ENCODE results near the gene EML2. TPM values are rescaled to one million over a fixed set of nuclear protein-coding genes. Genes with fewer than 3 reads are reported as not detected.

EML2 gene
- total RNA-seq, 1 experiment from 2014 or later, result 110 TPM

DNA sequence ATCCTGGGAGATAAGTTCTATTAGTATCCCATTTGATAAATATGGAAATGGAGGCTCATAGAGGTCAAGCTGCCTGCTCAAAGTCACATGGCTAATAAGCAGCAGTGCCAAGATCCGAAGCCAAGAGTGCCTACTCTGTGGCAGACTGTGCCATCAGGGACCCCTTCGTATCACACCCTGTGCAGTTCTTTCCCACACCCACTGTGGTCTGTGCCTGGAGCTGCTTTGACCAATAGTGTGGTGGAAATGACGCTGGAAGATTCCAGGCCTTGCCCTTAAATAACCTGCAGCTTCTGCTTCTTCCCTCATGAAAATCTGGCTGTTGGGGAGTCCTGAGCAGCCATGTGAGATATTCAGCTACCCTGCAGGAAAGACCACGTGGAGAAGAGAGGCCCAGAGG, 64.7 kb downstream of the EML2 start:
- Mint-ChIP-seq H3K4me1 (ENCODE audit: insufficient read depth, unreplicated experiment) (peaks cover 33% of the 10 kb centered on the region), H3K27ac (ENCODE audit: low read depth, unreplicated experiment) (peak overlapping the region; percentile 67), H3K36me3 (ENCODE audit: insufficient read depth, unreplicated experiment) (peaks cover 7% of the 10 kb centered on the region), H3K9me3 (ENCODE audit: unreplicated experiment) (no peaks in the 10 kb centered on the region), H3K4me3 (ENCODE audit: unreplicated experiment) (no peak overlapping the region), H3K27me3 (ENCODE audit: insufficient read depth, unreplicated experiment) (no peaks in the 10 kb centered on the region)
- no peak for DNase-seq (ENCODE audit: unreplicated experiment)
- ChIA-PET CTCF (interaction anchor here (0.5 to 1.6 kb wide), 5 partner anchors 50 to 182 kb away, joined by 3 to 5 read pairs (median 4); no protein-coding TSS in a partner anchor), POLR2A (interaction anchor here (0.9 kb wide), 1 partner anchor 39 kb away, joined by 3 read pairs; no protein-coding TSS in a partner anchor)
- BruUV-seq (replicated peaks), result no TSS peak
- no peak for TF ChIP-seq CTCF (IDR thresholded peaks at IDR 0.05; ENCODE audit: unreplicated experiment)
- intact Hi-C loops (cut with micrococcal nuclease), result no loop called here

GRCh38 chr19:45571457-45572220, 67.6 kb downstream of the EML2 start:
- Mint-ChIP-seq H3K4me3 (ENCODE audit: unreplicated experiment) (no peak overlapping the region), H3K36me3 (ENCODE audit: insufficient read depth, unreplicated experiment) (no peaks in the 10 kb centered on the region), H3K9me3 (ENCODE audit: unreplicated experiment) (no peaks in the 10 kb centered on the region), H3K27me3 (ENCODE audit: insufficient read depth, unreplicated experiment) (no peaks in the 10 kb centered on the region), H3K4me1 (ENCODE audit: insufficient read depth, unreplicated experiment) (peaks cover 29% of the 10 kb centered on the region), H3K27ac (ENCODE audit: low read depth, unreplicated experiment) (no peak overlapping the region)
- DNase-seq (ENCODE audit: unreplicated experiment), result no peak
- POLR2A ChIA-PET, result interaction anchor here (0.7 to 1.1 kb wide), 3 partner anchors 12 to 29 kb away, joined by 3 read pairs; no protein-coding TSS in a partner anchor
- no TSS peak for BruUV-seq (replicated peaks)
- CTCF ChIA-PET, result interaction anchor here (0.5 to 2.1 kb wide), 6 partner anchors 11 to 93 kb away, joined by 3 to 14 read pairs (median 3); no protein-coding TSS in a partner anchor
- intact Hi-C loops (cut with micrococcal nuclease), result loop anchor here (2.0 kb wide), 1 partner anchor 71 kb away; no protein-coding TSS in a partner anchor
- no peak for TF ChIP-seq CTCF (IDR thresholded peaks at IDR 0.05; ENCODE audit: unreplicated experiment)

DNA sequence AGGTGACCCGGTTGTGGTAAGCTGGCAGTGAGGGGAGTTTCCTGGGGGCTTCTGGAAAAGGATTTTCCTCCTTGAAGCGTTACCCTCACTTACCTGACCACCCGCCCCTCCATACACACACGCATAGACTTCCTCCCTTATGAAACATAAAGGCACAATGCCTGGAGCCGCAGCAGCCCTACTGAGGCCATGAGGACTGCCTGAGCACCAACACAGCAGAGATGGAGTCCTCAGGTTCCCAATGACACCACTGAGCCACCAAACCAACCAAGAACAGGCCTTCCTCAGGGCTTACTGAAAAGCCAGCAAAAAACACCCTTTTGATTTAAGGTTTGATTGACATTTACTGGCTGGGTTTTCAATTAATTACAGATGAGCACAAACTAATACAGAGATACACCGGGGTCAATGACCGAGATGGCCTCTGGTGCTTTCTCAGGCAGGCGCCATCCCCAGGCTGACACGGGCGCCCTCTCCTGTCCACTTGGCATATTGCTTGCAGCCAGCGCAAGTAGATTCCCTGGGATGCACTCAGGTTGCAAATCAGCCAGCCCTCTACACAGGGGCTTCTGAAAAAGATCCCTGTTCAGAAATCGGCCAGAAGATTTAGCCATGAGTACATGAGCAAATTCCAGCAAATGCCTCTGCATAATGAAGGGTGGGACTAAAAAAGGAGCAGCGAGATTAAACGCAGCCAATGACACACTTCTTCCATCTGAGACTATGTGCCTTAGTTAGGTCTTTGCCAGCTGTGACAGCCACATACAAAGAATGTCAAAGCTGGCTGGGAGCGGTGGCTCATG, 69.4 kb downstream of the EML2 start:
- ChIA-PET CTCF (interaction anchor here (0.5 to 2.1 kb wide), 12 partner anchors 10 to 78 kb away, joined by 3 to 14 read pairs (median 4); partner anchors contain the start of gene VASP), POLR2A (interaction anchor here (0.7 to 2.2 kb wide), 4 partner anchors 8 to 26 kb away, joined by 3 to 11 read pairs (median 6); no protein-coding TSS in a partner anchor)
- intact Hi-C loops (cut with micrococcal nuclease), result loop anchor here (1.0 to 5.0 kb wide), 4 partner anchors 47 to 77 kb away; partner anchors contain the start of gene VASP
- Mint-ChIP-seq H3K9me3 (ENCODE audit: unreplicated experiment) (no peaks in the 10 kb centered on the region), H3K4me1 (ENCODE audit: insufficient read depth, unreplicated experiment) (peaks cover 25% of the 10 kb centered on the region), H3K27me3 (ENCODE audit: insufficient read depth, unreplicated experiment) (no peaks in the 10 kb centered on the region), H3K4me3 (ENCODE audit: unreplicated experiment) (no peak overlapping the region), H3K27ac (ENCODE audit: low read depth, unreplicated experiment) (peak overlapping the region; percentile 75), H3K36me3 (ENCODE audit: insufficient read depth, unreplicated experiment) (no peaks in the 10 kb centered on the region)
- peak; percentile 77 for TF ChIP-seq CTCF (IDR thresholded peaks at IDR 0.05; ENCODE audit: unreplicated experiment)
- DNase-seq (ENCODE audit: unreplicated experiment), result peak; percentile 63
- no TSS peak for BruUV-seq (replicated peaks)
